ENCODE results near the gene CEP83. TPM values are rescaled to one million over a fixed set of nuclear protein-coding genes. Genes with fewer than 3 reads are reported as not detected.

Gene CEP83
- total and polyA plus RNA-seq, 9 of the 15 experiments (the other 6 are each of a cell fraction or from before 2014, with no cell fraction given) = 5.3 to 40.5 (median 31.3) TPM

- no peak for FAIRE-seq
- no peak for DNase-seq (ENCODE audit: extremely low read depth in 1 of 4, low spot score in 3 of 4)
- Histone ChIP-seq H3K27ac (ENCODE audit: extremely low read depth, low read depth, low read length) (no peak overlapping the region), H3K4me2 (ENCODE audit: insufficient read depth, low read length) (no peak overlapping the region), H3K27me3 (ENCODE audit: control insufficient read depth in 2 of 2, insufficient read depth in 2 of 2, low read length in 2 of 2) (no peaks in the 10 kb centered on the region; a peak in 1 of 5 replicates), H3K9me1 (ENCODE audit: control insufficient read depth, insufficient read depth, low read length) (no peaks in the 10 kb centered on the region), H4K20me1 (replicated peaks; ENCODE audit: control insufficient read depth, insufficient read depth, low read length) (no peaks in the 10 kb centered on the region), H3K9me3 (replicated peaks; ENCODE audit: control insufficient read depth, insufficient read depth, low read depth, low read length) (no peaks in the 10 kb centered on the region), H3K79me2 (ENCODE audit: control insufficient read depth, insufficient read depth, low read length) (no peaks in the 10 kb centered on the region), H3K36me3 (ENCODE audit: control insufficient read depth, insufficient read depth, low read length) (no peaks in the 10 kb centered on the region), H3K4me3 (no peak overlapping the region), H2AFZ (ENCODE audit: low read depth, low read length) (no peak overlapping the region), H3K9ac (ENCODE audit: insufficient read depth in 1 of 2, low read depth in 2 of 2, low read length in 2 of 2) (no peak overlapping the region), H3K4me1 (replicated peaks in 1 of 2; ENCODE audit: control insufficient read depth in 2 of 2, insufficient read depth in 2 of 2, low read length in 2 of 2) (no peaks in the 10 kb centered on the region)
- intact Hi-C loops (cut with micrococcal nuclease) = no loop called here
- POLR2A ChIA-PET = no interaction called here
- CTCF ChIA-PET (ENCODE audit: low intra/inter-chr PET ratio) = no interaction called here
- in situ Hi-C loops (cut with MboI) = no loop called here
- no peak for ATAC-seq
- WGBS (ENCODE audit: insufficient coverage, low coverage, missing lambda C conversion rate) = 3% methylated on average over 2 of the region's 2 CpGs
- TF ChIP-seq HMG20B (CRISPR knock-in tag; IDR thresholded peaks at IDR 0.05) (no peak), ZNF263 (CRISPR knock-in tag; IDR thresholded peaks at IDR 0.05; ENCODE audit: borderline replicate concordance) (no peak)
- no TSS peak for BruUV-seq (replicated peaks)
Observed at GRCh38 chr12:94488463-94488862, 28.8 kb upstream of the CEP83 start.

- DNase-seq (ENCODE audit: extremely low read depth in 1 of 4, low spot score in 3 of 4) (no peak), FAIRE-seq (no peak), ATAC-seq (no peak)
- Histone ChIP-seq H3K36me3 (ENCODE audit: control insufficient read depth, insufficient read depth, low read length) (no peaks in the 10 kb centered on the region), H4K20me1 (replicated peaks; ENCODE audit: control insufficient read depth, insufficient read depth, low read length) (no peaks in the 10 kb centered on the region), H3K9ac (ENCODE audit: insufficient read depth in 1 of 2, low read depth in 2 of 2, low read length in 2 of 2) (no peak overlapping the region), H3K9me3 (replicated peaks; ENCODE audit: control insufficient read depth, insufficient read depth, low read depth, low read length) (no peaks in the 10 kb centered on the region), H3K4me3 (no peak overlapping the region), H3K4me1 (replicated peaks in 1 of 2; ENCODE audit: control insufficient read depth in 2 of 2, insufficient read depth in 2 of 2, low read length in 2 of 2) (no peaks in the 10 kb centered on the region), H3K79me2 (ENCODE audit: control insufficient read depth, insufficient read depth, low read length) (no peaks in the 10 kb centered on the region), H3K27me3 (ENCODE audit: control insufficient read depth in 2 of 2, insufficient read depth in 2 of 2, low read length in 2 of 2) (peaks cover 0 to 7% of the 10 kb centered on the region in 2 experiments; a peak in 1 of 5 replicates), H3K4me2 (ENCODE audit: insufficient read depth, low read length) (no peak overlapping the region), H3K27ac (ENCODE audit: extremely low read depth, low read depth, low read length) (no peak overlapping the region), H3K9me1 (ENCODE audit: control insufficient read depth, insufficient read depth, low read length) (no peaks in the 10 kb centered on the region), H2AFZ (ENCODE audit: low read depth, low read length) (no peak overlapping the region)
- in situ Hi-C loops (cut with MboI) = no loop called here
- intact Hi-C loops (cut with micrococcal nuclease) = no loop called here
- 0% methylated on average over 1 of the region's 1 CpG for WGBS (ENCODE audit: insufficient coverage, low coverage, missing lambda C conversion rate)
- no TSS peak for BruUV-seq (replicated peaks)
- ChIA-PET CTCF (ENCODE audit: low intra/inter-chr PET ratio) (no interaction called here), POLR2A (interaction anchor here (1.5 kb wide), 1 partner anchor 23 kb away, joined by 4 read pairs; the partner anchor contains the start of gene CEP83)
- no peak for TF ChIP-seq ZBTB49 (CRISPR knock-in tag; IDR thresholded peaks at IDR 0.05; ENCODE audit: borderline replicate concordance)
- TF ChIP-seq REST (IDR thresholded peaks at IDR 0.05; ENCODE audit: borderline replicate concordance) = no peak
- no peak for TF ChIP-seq REST (CRISPR knock-in tag; IDR thresholded peaks at IDR 0.05; ENCODE audit: low read depth)
- TF ChIP-seq BCL6 (CRISPR knock-in tag; IDR thresholded peaks at IDR 0.05) = no peak
Observed at GRCh38 chr12:94481734-94482133, 22.1 kb upstream of the CEP83 start.

Data from K562 (cell line).